D721Med (cell line): Measurements from ENCODE around the gene DOCK4.

Experiments
- DNase-seq: peaks from one replicate; pipeline ENCODE4 v3.0.0; 2011; ENCODE audit warnings: low spot score; ENCODE audit not compliant: insufficient read length
- FAIRE-seq: peaks from 2 replicates; lab custom pipeline; 2011; peaks lifted over from hg19 to GRCh38; lab: Jason Lieb, UNC
- TF ChIP-seq, protein P1 (sequence below): IDR thresholded peaks from 2 replicates; pipeline ENCODE4 v1.5.1; 2012; ENCODE audit warnings: mild to moderate bottlenecking, control low read depth; ENCODE audit not compliant: insufficient read depth; ENCODE audit errors: missing control alignments

The DOCK4 gene

GRCh38 chr7:111762211-111762610, 444.0 kb downstream of the DOCK4 start:
- peak; percentile 38 for FAIRE-seq

DNA sequence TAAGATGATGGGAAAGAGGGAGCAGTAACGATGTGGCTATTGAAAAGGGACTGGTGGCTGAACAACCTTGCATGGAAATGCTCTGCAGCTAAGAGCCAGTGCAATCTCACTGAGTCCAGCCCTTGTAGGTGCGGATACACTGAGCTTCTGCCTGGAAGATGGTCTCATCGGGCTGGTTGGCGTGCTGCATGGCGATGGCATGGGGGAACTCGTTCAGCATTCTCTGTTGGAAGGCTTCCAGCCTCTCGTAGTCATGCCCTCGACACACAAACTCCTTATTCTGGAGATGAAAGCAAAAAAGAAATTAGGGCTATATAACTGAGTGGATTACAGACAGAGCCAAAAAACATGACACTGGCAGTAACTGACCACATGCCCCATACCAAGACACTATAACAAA, 446.2 kb downstream of the DOCK4 start:
- no peak for DNase-seq
- TF ChIP-seq, protein P1, sequence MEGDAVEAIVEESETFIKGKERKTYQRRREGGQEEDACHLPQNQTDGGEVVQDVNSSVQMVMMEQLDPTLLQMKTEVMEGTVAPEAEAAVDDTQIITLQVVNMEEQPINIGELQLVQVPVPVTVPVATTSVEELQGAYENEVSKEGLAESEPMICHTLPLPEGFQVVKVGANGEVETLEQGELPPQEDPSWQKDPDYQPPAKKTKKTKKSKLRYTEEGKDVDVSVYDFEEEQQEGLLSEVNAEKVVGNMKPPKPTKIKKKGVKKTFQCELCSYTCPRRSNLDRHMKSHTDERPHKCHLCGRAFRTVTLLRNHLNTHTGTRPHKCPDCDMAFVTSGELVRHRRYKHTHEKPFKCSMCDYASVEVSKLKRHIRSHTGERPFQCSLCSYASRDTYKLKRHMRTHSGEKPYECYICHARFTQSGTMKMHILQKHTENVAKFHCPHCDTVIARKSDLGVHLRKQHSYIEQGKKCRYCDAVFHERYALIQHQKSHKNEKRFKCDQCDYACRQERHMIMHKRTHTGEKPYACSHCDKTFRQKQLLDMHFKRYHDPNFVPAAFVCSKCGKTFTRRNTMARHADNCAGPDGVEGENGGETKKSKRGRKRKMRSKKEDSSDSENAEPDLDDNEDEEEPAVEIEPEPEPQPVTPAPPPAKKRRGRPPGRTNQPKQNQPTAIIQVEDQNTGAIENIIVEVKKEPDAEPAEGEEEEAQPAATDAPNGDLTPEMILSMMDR = no peak
- FAIRE-seq = no peak

More at GRCh38 chr7:111762211-111762610, 444.0 kb downstream of the DOCK4 start:
- DNase-seq = no peak
- TF ChIP-seq, protein P1 = no peak

DNA sequence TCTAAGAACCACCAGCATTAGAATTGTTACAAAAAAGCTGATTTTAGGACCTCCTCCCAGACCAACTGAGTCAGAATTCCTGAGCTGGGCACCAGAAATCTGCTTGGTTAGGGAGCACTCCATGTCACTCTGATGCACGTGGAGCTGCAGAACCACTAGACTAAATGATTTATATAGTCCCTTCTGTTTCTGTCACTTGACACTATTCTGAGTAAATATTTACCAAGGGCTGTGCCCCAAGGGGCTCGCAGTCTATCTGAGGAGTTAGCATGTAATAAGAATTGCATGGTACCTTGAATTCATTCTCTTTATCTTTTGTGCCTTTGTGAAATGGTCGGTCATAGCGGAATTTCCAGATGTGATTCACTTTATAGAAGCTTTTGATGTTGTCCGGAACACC, 447.9 kb downstream of the DOCK4 start:
- no peak for DNase-seq
- TF ChIP-seq, protein P1 = no peak
- FAIRE-seq = no peak

- DNase-seq = no peak
- FAIRE-seq = no peak
- TF ChIP-seq, protein P1 = no peak
Measured at GRCh38 chr7:111756687-111757178, 449.5 kb downstream of the DOCK4 start.

GRCh38 chr7:111755383-111755782, 450.8 kb downstream of the DOCK4 start:
- TF ChIP-seq, protein P1 = no peak
- DNase-seq (no peak), FAIRE-seq (no peak)

GRCh38 chr7:111753968-111754367, 452.2 kb downstream of the DOCK4 start:
- DNase-seq = no peak
- FAIRE-seq = no peak
- TF ChIP-seq, protein P1 = no peak

DNA sequence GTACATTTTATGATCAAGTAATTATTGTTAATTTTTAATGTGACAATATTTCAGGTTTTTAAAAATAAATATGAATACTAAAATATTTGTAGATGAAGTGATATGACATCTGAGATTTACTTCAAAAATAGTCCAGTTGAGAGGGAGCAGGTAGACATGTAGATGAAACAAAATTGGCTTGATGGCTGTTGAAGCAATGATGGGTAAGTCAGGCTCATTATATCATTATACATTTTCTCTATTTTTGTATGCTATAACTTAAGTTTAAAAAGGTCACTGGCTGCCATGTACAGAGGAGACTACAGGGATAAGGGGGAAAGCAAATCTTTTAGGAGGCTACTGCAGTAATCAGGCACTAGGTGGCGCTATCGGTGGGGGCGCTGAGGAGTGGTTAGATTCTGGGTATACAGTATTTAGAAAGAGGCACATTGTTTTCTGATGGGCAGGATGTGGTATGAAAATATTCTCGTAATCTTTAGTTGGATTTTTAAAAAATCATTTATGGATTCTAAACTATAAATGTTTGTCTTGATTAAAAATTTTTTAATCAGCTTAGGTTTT, 454.1 kb downstream of the DOCK4 start:
- FAIRE-seq (no peak), DNase-seq (peak; percentile 35)
- TF ChIP-seq, protein P1 = peak; percentile 87
